HEK293 (cell line): ENCODE measurements around the gene CYP27A1.

Source experiments
- CTCF ChIA-PET: fragments of 350-600 bp; formaldehyde crosslinking; extraction: SDS; loops from one replicate; lab custom pipeline; 2021; ENCODE audit warnings: antibody characterized with exemption; lab: Yijun Ruan, JAX
- POLR2A ChIA-PET: fragments of 300-600 bp; formaldehyde crosslinking; extraction: SDS; loops from one replicate; lab custom pipeline; 2020; ENCODE audit warnings: antibody characterized with exemption, inconsistent platforms; lab: Yijun Ruan, JAX
- H3K27ac ChIP-seq: fragments of 200-500 bp; sonication (Bioruptor generic); 2 replicates; pipeline ENCODE4 v1.5.1; 2014; ENCODE audit warnings: low read depth, low read length, control low read depth, inconsistent platforms; ENCODE audit errors: extremely low read depth
- H3K36me3 ChIP-seq, 2 experiments: fragments of 200-500 bp in 1 of 2; sonication (Bioruptor generic) in 1 of 2; 1 replicate in 1 of 2; 2 replicates in 1 of 2; pipeline ENCODE4 v1.5.1; 2014 to 2017; ENCODE audit warnings: inconsistent platforms in 2 of 2, low read length in 2 of 2; ENCODE audit not compliant: control insufficient read depth in 2 of 2, insufficient read depth in 1 of 2
- H3K4me1 ChIP-seq: fragments of 200-500 bp; sonication (Bioruptor generic); 2 replicates; pipeline ENCODE4 v1.5.1; 2014; ENCODE audit warnings: mild to moderate bottlenecking, low read length, inconsistent platforms; ENCODE audit not compliant: control insufficient read depth, insufficient read depth
- H3K4me3 ChIP-seq: 2 replicates; pipeline ENCODE4 v1.5.1; 2011; ENCODE audit warnings: low read depth, mild to moderate bottlenecking, control low read depth, low read length, moderate library complexity
- H3K9me3 ChIP-seq: fragments of 200-500 bp; sonication (Bioruptor generic); 2 replicates; pipeline ENCODE4 v1.5.1; 2014; ENCODE audit warnings: low read depth, low read length, inconsistent platforms; ENCODE audit not compliant: control insufficient read depth, insufficient read depth
- HOXA7 ChIP-seq: sonication (generic); formaldehyde crosslinking; IDR thresholded peaks from 2 replicates; pipeline ENCODE4 v1.8.1; 2022; ENCODE audit warnings: missing genetic modification reagents, borderline replicate concordance
- HOXD13 ChIP-seq: sonication (generic); formaldehyde crosslinking; IDR thresholded peaks from 2 replicates; pipeline ENCODE4 v1.8.0; 2022; ENCODE audit warnings: missing genetic modification reagents, borderline replicate concordance
- KLF10 ChIP-seq: fragments of 450-650 bp; IDR thresholded peaks from 2 replicates; pipeline ENCODE4 v1.5.1; 2018; ENCODE audit warnings: missing biosample characterization, mild to moderate bottlenecking, missing genetic modification characterization
- MZF1 ChIP-seq: fragments of 450-650 bp; formaldehyde crosslinking; IDR thresholded peaks from 2 replicates; pipeline ENCODE4 v1.5.1; 2017; ENCODE audit warnings: missing biosample characterization, missing genetic modification characterization, borderline replicate concordance
- PATZ1 ChIP-seq: fragments of 450-650 bp; formaldehyde crosslinking; IDR thresholded peaks from 2 replicates; pipeline ENCODE4 v1.5.1; 2016; ENCODE audit warnings: missing biosample characterization, missing genetic modification characterization
- PRDM6 ChIP-seq: fragments of 450-650 bp; formaldehyde crosslinking; IDR thresholded peaks from 2 replicates; pipeline ENCODE4 v1.5.1; 2017; ENCODE audit warnings: missing biosample characterization, missing genetic modification characterization
- SP7 ChIP-seq: fragments of 450-650 bp; formaldehyde crosslinking; IDR thresholded peaks from 2 replicates; pipeline ENCODE4 v1.5.1; 2016; ENCODE audit warnings: missing biosample characterization, missing genetic modification characterization
- TCF7L2 ChIP-seq: IDR thresholded peaks from 2 replicates; pipeline ENCODE4 v1.6.1; 2011; ENCODE audit warnings: low read depth, mild to moderate bottlenecking, inconsistent platforms, low read length, moderate library complexity, borderline replicate concordance
- YY2 ChIP-seq: fragments of 450-650 bp; formaldehyde crosslinking; IDR thresholded peaks from 2 replicates; pipeline ENCODE4 v1.5.1; 2016; ENCODE audit warnings: missing biosample characterization, missing genetic modification characterization
- ZBTB17 ChIP-seq: fragments of 450-650 bp; formaldehyde crosslinking; IDR thresholded peaks from 2 replicates; pipeline ENCODE4 v1.5.1; 2016; ENCODE audit warnings: missing biosample characterization, missing genetic modification characterization
- ZBTB26 ChIP-seq: fragments of 450-650 bp; formaldehyde crosslinking; optimal IDR thresholded peaks from 2 replicates; pipeline ENCODE3; 2016; ENCODE audit warnings: missing biosample characterization, mild to moderate bottlenecking, missing genetic modification characterization
- ZBTB44 ChIP-seq: fragments of 450-650 bp; IDR thresholded peaks from 2 replicates; pipeline ENCODE4 v1.5.1; 2018; ENCODE audit warnings: missing biosample characterization, mild to moderate bottlenecking, missing genetic modification characterization
- ZBTB6 ChIP-seq: fragments of 450-650 bp; formaldehyde crosslinking; IDR thresholded peaks from 2 replicates; pipeline ENCODE4 v1.5.1; 2017; ENCODE audit warnings: missing biosample characterization, missing genetic modification characterization
- ZBTB7A ChIP-seq: fragments of 450-650 bp; formaldehyde crosslinking; IDR thresholded peaks from 2 replicates; pipeline ENCODE4 v1.5.1; 2016; ENCODE audit warnings: low read depth, missing biosample characterization, missing genetic modification characterization
- ZIC2 ChIP-seq: fragments of 450-650 bp; formaldehyde crosslinking; IDR thresholded peaks from 2 replicates; pipeline ENCODE4 v1.5.1; 2016; ENCODE audit warnings: missing biosample characterization, missing genetic modification characterization
- ZNF114 ChIP-seq: fragments of 450-650 bp; formaldehyde crosslinking; IDR thresholded peaks from 2 replicates; pipeline ENCODE4 v1.5.0; 2017; ENCODE audit warnings: missing biosample characterization, missing genetic modification characterization
- ZNF311 ChIP-seq: fragments of 450-650 bp; formaldehyde crosslinking; IDR thresholded peaks from 2 replicates; pipeline ENCODE4 v1.5.1; 2017; ENCODE audit warnings: missing biosample characterization, missing genetic modification characterization, borderline replicate concordance
- ZNF37A ChIP-seq: fragments of 450-650 bp; IDR thresholded peaks from 2 replicates; pipeline ENCODE4 v1.5.1; 2018; ENCODE audit warnings: missing biosample characterization, missing genetic modification characterization
- ZNF391 ChIP-seq: fragments of 450-650 bp; formaldehyde crosslinking; IDR thresholded peaks from 2 replicates; pipeline ENCODE4 v1.5.1; 2016; ENCODE audit warnings: low read depth, missing biosample characterization, missing genetic modification characterization, borderline replicate concordance
- ZNF530 ChIP-seq: fragments of 450-650 bp; formaldehyde crosslinking; IDR thresholded peaks from 2 replicates; pipeline ENCODE4 v1.5.1; 2016; ENCODE audit warnings: low read depth, missing biosample characterization, missing genetic modification characterization
- ZNF560 ChIP-seq: fragments of 450-650 bp; formaldehyde crosslinking; IDR thresholded peaks from 2 replicates; pipeline ENCODE4 v1.5.1; 2017; ENCODE audit warnings: missing biosample characterization, missing genetic modification characterization, borderline replicate concordance
- ZNF571 ChIP-seq: fragments of 450-650 bp; formaldehyde crosslinking; IDR thresholded peaks from 2 replicates; pipeline ENCODE4 v1.5.0; 2017; ENCODE audit warnings: missing biosample characterization, missing genetic modification characterization
- ZNF585B ChIP-seq: fragments of 450-650 bp; formaldehyde crosslinking; IDR thresholded peaks from 2 replicates; pipeline ENCODE4 v1.5.1; 2016; ENCODE audit warnings: missing biosample characterization, missing genetic modification characterization
- ZNF610 ChIP-seq: fragments of 450-650 bp; formaldehyde crosslinking; IDR thresholded peaks from 2 replicates; pipeline ENCODE4 v1.5.1; 2016; ENCODE audit warnings: missing biosample characterization, missing genetic modification characterization, borderline replicate concordance
- ZNF629 ChIP-seq: fragments of 450-650 bp; formaldehyde crosslinking; IDR thresholded peaks from 2 replicates; pipeline ENCODE4 v1.5.1; 2017; ENCODE audit warnings: missing biosample characterization, missing genetic modification characterization
- ZNF692 ChIP-seq: fragments of 450-650 bp; formaldehyde crosslinking; IDR thresholded peaks from 2 replicates; pipeline ENCODE4 v1.5.1; 2016; ENCODE audit warnings: missing biosample characterization, missing genetic modification characterization
- ZNF777 ChIP-seq: fragments of 450-650 bp; formaldehyde crosslinking; IDR thresholded peaks from 2 replicates; pipeline ENCODE4 v1.5.1; 2017; ENCODE audit warnings: missing biosample characterization, missing genetic modification characterization, borderline replicate concordance
- ZSCAN23 ChIP-seq: fragments of 450-650 bp; formaldehyde crosslinking; IDR thresholded peaks from 2 replicates; pipeline ENCODE4 v1.5.1; 2016; ENCODE audit warnings: missing biosample characterization, missing genetic modification characterization
- ZXDB ChIP-seq: fragments of 450-650 bp; formaldehyde crosslinking; IDR thresholded peaks from 2 replicates; pipeline ENCODE4 v1.5.1; 2016; ENCODE audit warnings: missing biosample characterization, missing genetic modification characterization

CYP27A1 gene

GRCh38 chr2:218804817-218805216 lies 22.9 kb downstream of the CYP27A1 start (continued):
- TF ChIP-seq ZNF610 (tag by site-specific recombination) = no peak

GRCh38 chr2:218805627-218806026 lies 23.7 kb downstream of the CYP27A1 start:
- peak overlapping the region; percentile 72 for H3K27ac ChIP-seq
- H3K4me3 ChIP-seq = no peak overlapping the region
- ChIA-PET CTCF (interaction anchor here (0.7 kb wide), 1 partner anchor 145 kb away, joined by 4 read pairs; no protein-coding TSS in a partner anchor), POLR2A (no interaction called here)
- H3K4me1 ChIP-seq = peaks cover 14% of the 10 kb centered on the region
- H3K36me3 ChIP-seq = no peaks in the 10 kb centered on the region
- H3K9me3 ChIP-seq = no peaks in the 10 kb centered on the region
- TF ChIP-seq ZNF37A (tag by site-specific recombination) (no peak), PRDM6 (tag by site-specific recombination) (peak; percentile 62), HOXD13 (CRISPR knock-in tag) (no peak), YY2 (no peak), ZNF311 (tag by site-specific recombination) (no peak), ZXDB (tag by site-specific recombination) (peak; percentile 36; the same call in 1 of the 2 replicates), ZSCAN23 (tag by site-specific recombination) (no peak), ZNF585B (tag by site-specific recombination) (no peak), ZNF114 (no peak), PATZ1 (tag by site-specific recombination) (0 out of 2 replicates have a peak, but pooled peaks have one; percentile 24), ZNF560 (tag by site-specific recombination) (no peak), ZBTB6 (tag by site-specific recombination) (no peak), ZBTB26 (tag by site-specific recombination) (no peak), ZNF777 (tag by site-specific recombination) (no peak), ZNF571 (tag by site-specific recombination) (no peak), ZBTB44 (tag by site-specific recombination) (peak; percentile 4; the same call in 1 of the 2 replicates), ZBTB17 (tag by site-specific recombination) (peak; percentile 57; the same call in 1 of the 2 replicates), KLF10 (tag by site-specific recombination) (no peak), ZIC2 (tag by site-specific recombination) (peak; percentile 40; the same call in 1 of the 2 replicates), ZBTB7A (no peak), SP7 (peak; percentile 75), ZNF530 (tag by site-specific recombination) (no peak), ZNF629 (tag by site-specific recombination) (no peak), HOXA7 (CRISPR knock-in tag) (no peak), ZNF692 (no peak), MZF1 (no peak), TCF7L2 (no peak), ZNF391 (tag by site-specific recombination) (no peak)
